DOHH2 (cell line): Measurements from ENCODE around the gene NMUR1.

Experiments
- H3F3A ChIP-seq: fragments of 200-600 bp; sonication (generic), shearing (Covaris generic); 2 replicates; pipeline ENCODE4 v1.6.0; 2016; ENCODE audit warnings: antibody characterized with exemption, mild to moderate bottlenecking; ENCODE audit not compliant: control insufficient read depth, insufficient read depth
- H3K27ac ChIP-seq: fragments of 200-600 bp; sonication (generic); 2 replicates; pipeline ENCODE4 v1.5.1; 2014; ENCODE audit warnings: low read depth, mild to moderate bottlenecking, low read length, moderate library complexity
- H3K27me3 ChIP-seq: fragments of 200-600 bp; sonication (generic); 2 replicates; pipeline ENCODE4 v1.6.1; 2014; ENCODE audit warnings: mild to moderate bottlenecking, low read length, mixed read lengths; ENCODE audit not compliant: control insufficient read depth
- H3K36me3 ChIP-seq: fragments of 200-600 bp; sonication (generic); 2 replicates; pipeline ENCODE4 v1.6.1; 2014; ENCODE audit warnings: mild to moderate bottlenecking, low read length, moderate library complexity, mixed read lengths; ENCODE audit not compliant: control insufficient read depth
- H3K4me1 ChIP-seq: fragments of 200-600 bp; sonication (generic); 2 replicates; pipeline ENCODE4 v1.6.1; 2014; ENCODE audit warnings: mild to moderate bottlenecking, low read length, mixed read lengths; ENCODE audit not compliant: control insufficient read depth
- H3K4me2 ChIP-seq: fragments of 200-600 bp; sonication (generic); 2 replicates; pipeline ENCODE4 v1.6.0; 2014; ENCODE audit warnings: mild to moderate bottlenecking, low read length, moderate library complexity
- H3K4me3 ChIP-seq: fragments of 200-600 bp; sonication (generic); 2 replicates; pipeline ENCODE4 v1.5.1; 2014; ENCODE audit warnings: mild to moderate bottlenecking, low read length, mixed read lengths
- H3K79me2 ChIP-seq: fragments of 200-600 bp; sonication (generic); 2 replicates; pipeline ENCODE4 v1.6.1; 2014; ENCODE audit warnings: mild to moderate bottlenecking, low read length, mixed read lengths; ENCODE audit not compliant: control insufficient read depth
- H3K9me2 ChIP-seq: fragments of 200-600 bp; sonication (generic); replicated peaks from 2 replicates; pipeline ENCODE4 v1.6.1; 2014; ENCODE audit warnings: mild to moderate bottlenecking, low read length, mixed read lengths; ENCODE audit not compliant: control insufficient read depth
- H3K9me3 ChIP-seq: fragments of 200-600 bp; sonication (generic); 2 replicates; pipeline ENCODE4 v1.6.1; 2014; ENCODE audit warnings: antibody characterized with exemption, low read length, mixed read lengths; ENCODE audit not compliant: control insufficient read depth, insufficient read depth
- H4K20me1 ChIP-seq: fragments of 200-600 bp; sonication (generic); 2 replicates; pipeline ENCODE4 v1.6.0; 2014; ENCODE audit warnings: low read depth, mild to moderate bottlenecking, antibody characterized with exemption, low read length, moderate library complexity; ENCODE audit not compliant: control insufficient read depth, insufficient read depth
- CTCF ChIP-seq: fragments of 200-600 bp; sonication (generic); IDR thresholded peaks from one replicate; pipeline ENCODE4 v1.5.1; 2014; ENCODE audit warnings: antibody characterized with exemption, mild to moderate bottlenecking, low read depth, low read length; ENCODE audit not compliant: poor library complexity, severe bottlenecking
- EZH2phosphoT487 ChIP-seq: fragments of 200-600 bp; sonication (generic); IDR thresholded peaks from 2 replicates; pipeline ENCODE4 v1.6.1; 2017; ENCODE audit warnings: borderline replicate concordance, mild to moderate bottlenecking, antibody characterized with exemption, low read length, moderate library complexity, mixed read lengths

The NMUR1 gene

GRCh38 chr2:231524477-231525247 is 5.6 kb downstream of the NMUR1 start:
- no peak overlapping the region for H3K4me3 ChIP-seq
- H3K9me2 ChIP-seq = no peaks in the 10 kb centered on the region
- no peaks in the 10 kb centered on the region for H3K9me3 ChIP-seq
- no peak for TF ChIP-seq EZH2phosphoT487
- no peak for TF ChIP-seq CTCF
- no peaks in the 10 kb centered on the region for H3K4me1 ChIP-seq
- H3K4me2 ChIP-seq = no peak overlapping the region
- no peaks in the 10 kb centered on the region for H3K36me3 ChIP-seq
- no peaks in the 10 kb centered on the region for H3K79me2 ChIP-seq
- no peaks in the 10 kb centered on the region for H4K20me1 ChIP-seq
- H3F3A ChIP-seq = no peaks in the 10 kb centered on the region
- H3K27me3 ChIP-seq = peaks cover 22% of the 10 kb centered on the region
- no peak overlapping the region for H3K27ac ChIP-seq

- Histone ChIP-seq H3K4me2 (no peak overlapping the region), H4K20me1 (no peaks in the 10 kb centered on the region), H3F3A (no peaks in the 10 kb centered on the region), H3K27me3 (peaks cover 19% of the 10 kb centered on the region), H3K4me1 (no peaks in the 10 kb centered on the region), H3K9me2 (no peaks in the 10 kb centered on the region), H3K4me3 (no peak overlapping the region), H3K79me2 (no peaks in the 10 kb centered on the region), H3K27ac (no peak overlapping the region), H3K36me3 (no peaks in the 10 kb centered on the region), H3K9me3 (no peaks in the 10 kb centered on the region)
- TF ChIP-seq CTCF = no peak
Measured at GRCh38 chr2:231523451-231524285, 6.6 kb downstream of the NMUR1 start.

GRCh38 chr2:231522418-231523180 is 7.6 kb downstream of the NMUR1 start:
- no peak overlapping the region for H3K4me3 ChIP-seq

More at GRCh38 chr2:231522418-231523180, 7.6 kb downstream of the NMUR1 start:
- Histone ChIP-seq H3K36me3 (no peaks in the 10 kb centered on the region), H3K4me1 (no peaks in the 10 kb centered on the region), H3K9me3 (no peaks in the 10 kb centered on the region), H3F3A (no peaks in the 10 kb centered on the region), H3K4me2 (no peak overlapping the region), H3K79me2 (no peaks in the 10 kb centered on the region), H3K9me2 (no peaks in the 10 kb centered on the region), H3K27ac (no peak overlapping the region), H4K20me1 (no peaks in the 10 kb centered on the region), H3K27me3 (peaks cover 15% of the 10 kb centered on the region)
- no peak for TF ChIP-seq EZH2phosphoT487
- TF ChIP-seq CTCF = no peak
